A673 (cell line): ENCODE measurements around the gene ABI3BP. TPM values are rescaled to one million over a fixed set of nuclear protein-coding genes. Genes with fewer than 3 reads are reported as not detected.

Experiments
- BruUV-seq: library from RNA; stranded (reverse); fragments of 400-500 nt; replicated peaks from 2 replicates; lab custom pipeline; 2021; lab: Mats Ljungman, UMichigan
- CTCF ChIA-PET: fragments of 300-600 bp; sonication (Branson Sonifier 250); formaldehyde crosslinking; loops from one replicate; lab custom pipeline; 2022; ENCODE audit warnings: antibody characterized with exemption; lab: Charles Lee
- POLR2A ChIA-PET: fragments of 300-600 bp; sonication (Branson Sonifier 250); formaldehyde crosslinking; loops from one replicate; lab custom pipeline; 2022; ENCODE audit warnings: antibody characterized with exemption; ENCODE audit not compliant: low non-redundant PET; lab: Charles Lee
- DNase-seq: peaks from one replicate; pipeline ENCODE4 v3.0.0-alpha.2; 2015; ENCODE audit warnings: low spot score
- H3K27ac ChIP-seq: fragments of 200-600 bp; sonication (generic); 2 replicates; pipeline ENCODE4 v1.5.1; 2016; ENCODE audit warnings: mixed run types, low read depth, mild to moderate bottlenecking, mixed read lengths, antibody characterized with exemption, low read length; ENCODE audit not compliant: poor library complexity, severe bottlenecking
- H3K27me3 ChIP-seq: fragments of 200-600 bp; sonication (generic); replicated peaks from 2 replicates; pipeline ENCODE4 v1.6.1; 2017; ENCODE audit warnings: mixed run types, low read depth, mild to moderate bottlenecking, mixed read lengths, antibody characterized with exemption, low read length; ENCODE audit not compliant: insufficient read depth, poor library complexity
- H3K36me3 ChIP-seq: fragments of 200-600 bp; sonication (generic); 2 replicates; pipeline ENCODE4 v1.6.1; 2016; ENCODE audit warnings: mixed run types, mild to moderate bottlenecking, mixed read lengths, antibody characterized with exemption, low read length; ENCODE audit not compliant: insufficient read depth, poor library complexity, severe bottlenecking
- H3K4me1 ChIP-seq: fragments of 200-600 bp; sonication (generic); 2 replicates; pipeline ENCODE4 v1.6.1; 2017; ENCODE audit warnings: mixed run types, mild to moderate bottlenecking, mixed read lengths, antibody characterized with exemption, low read length; ENCODE audit not compliant: insufficient read depth, poor library complexity, severe bottlenecking
- H3K4me3 ChIP-seq: fragments of 200-600 bp; sonication (generic); 2 replicates; pipeline ENCODE4 v1.5.1; 2016; ENCODE audit warnings: low read depth, mixed run types, mild to moderate bottlenecking, mixed read lengths, low read length; ENCODE audit not compliant: poor library complexity, severe bottlenecking
- H3K9me3 ChIP-seq: fragments of 200-600 bp; sonication (generic); 2 replicates; pipeline ENCODE4 v1.6.1; 2016; ENCODE audit warnings: mixed run types, low read depth, mild to moderate bottlenecking, mixed read lengths, antibody characterized with exemption, low read length; ENCODE audit not compliant: poor library complexity, severe bottlenecking
- EZH2 ChIP-seq: fragments of 200-600 bp; sonication (generic); IDR thresholded peaks from 2 replicates; pipeline ENCODE4 v1.6.1; 2017; ENCODE audit warnings: borderline replicate concordance, low read depth, mild to moderate bottlenecking, mixed read lengths, antibody characterized with exemption, low read length; ENCODE audit not compliant: poor library complexity, severe bottlenecking
- intact Hi-C: fragments of 100-400 bp; cut with micrococcal nuclease; formaldehyde crosslinking; loops from one replicate; pipeline ENCODE4 v1.10.0; 2022; ENCODE audit not compliant: unreplicated experiment
- total RNA-seq: library from RNA; stranded (reverse); gene quantifications from 2 replicates; pipeline ENCODE4 v1.2.3, GENCODE V29; 2021
- TF ChIP-seq, protein P1 (sequence below): fragments of 300-800, 200-600 bp; sonication (generic); conservative IDR thresholded peaks from 2 replicates; pipeline ENCODE4 v1.5.1; 2017; ENCODE audit warnings: low read depth, mild to moderate bottlenecking, antibody characterized with exemption, low read length, moderate library complexity, mixed read lengths

ABI3BP gene
- total RNA-seq, 1 experiment from 2014 or later: 5.2 TPM

DNA sequence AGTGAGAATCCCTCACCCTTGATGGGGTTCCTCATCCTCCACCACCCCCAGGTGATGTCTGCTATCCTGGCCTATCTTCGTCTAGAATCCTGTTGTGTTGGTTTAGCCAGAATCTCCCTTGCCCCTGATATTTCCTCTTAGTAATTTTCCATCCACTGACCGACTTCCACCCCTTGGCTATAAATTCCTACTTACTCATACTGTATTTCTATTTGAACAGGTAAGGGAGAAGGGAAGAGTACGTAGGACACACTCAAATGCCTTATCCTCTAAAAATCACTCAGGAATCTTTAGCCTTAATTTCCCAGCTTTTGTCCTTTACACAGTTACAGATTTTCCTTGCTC is 284.6 kb downstream of the ABI3BP start:
- Histone ChIP-seq H3K27ac (peak overlapping the region; percentile 96), H3K4me1 (peaks cover 14% of the 10 kb centered on the region), H3K9me3 (no peaks in the 10 kb centered on the region), H3K36me3 (peaks cover 14% of the 10 kb centered on the region), H3K27me3 (no peaks in the 10 kb centered on the region), H3K4me3 (peak overlapping the region; percentile 63)
- no peak for DNase-seq
- TF ChIP-seq, protein P1, sequence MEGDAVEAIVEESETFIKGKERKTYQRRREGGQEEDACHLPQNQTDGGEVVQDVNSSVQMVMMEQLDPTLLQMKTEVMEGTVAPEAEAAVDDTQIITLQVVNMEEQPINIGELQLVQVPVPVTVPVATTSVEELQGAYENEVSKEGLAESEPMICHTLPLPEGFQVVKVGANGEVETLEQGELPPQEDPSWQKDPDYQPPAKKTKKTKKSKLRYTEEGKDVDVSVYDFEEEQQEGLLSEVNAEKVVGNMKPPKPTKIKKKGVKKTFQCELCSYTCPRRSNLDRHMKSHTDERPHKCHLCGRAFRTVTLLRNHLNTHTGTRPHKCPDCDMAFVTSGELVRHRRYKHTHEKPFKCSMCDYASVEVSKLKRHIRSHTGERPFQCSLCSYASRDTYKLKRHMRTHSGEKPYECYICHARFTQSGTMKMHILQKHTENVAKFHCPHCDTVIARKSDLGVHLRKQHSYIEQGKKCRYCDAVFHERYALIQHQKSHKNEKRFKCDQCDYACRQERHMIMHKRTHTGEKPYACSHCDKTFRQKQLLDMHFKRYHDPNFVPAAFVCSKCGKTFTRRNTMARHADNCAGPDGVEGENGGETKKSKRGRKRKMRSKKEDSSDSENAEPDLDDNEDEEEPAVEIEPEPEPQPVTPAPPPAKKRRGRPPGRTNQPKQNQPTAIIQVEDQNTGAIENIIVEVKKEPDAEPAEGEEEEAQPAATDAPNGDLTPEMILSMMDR: no peak
- no peak for TF ChIP-seq EZH2
- POLR2A ChIA-PET: interaction anchor here (0.7 kb wide), 1 partner anchor 119 kb away, joined by 5 read pairs; no protein-coding TSS in a partner anchor
- intact Hi-C loops: no loop called here
- BruUV-seq: TSS peak; percentile 99
- CTCF ChIA-PET: interaction anchor here (0.7 kb wide), 1 partner anchor 246 kb away, joined by 4 read pairs; no protein-coding TSS in a partner anchor

DNA sequence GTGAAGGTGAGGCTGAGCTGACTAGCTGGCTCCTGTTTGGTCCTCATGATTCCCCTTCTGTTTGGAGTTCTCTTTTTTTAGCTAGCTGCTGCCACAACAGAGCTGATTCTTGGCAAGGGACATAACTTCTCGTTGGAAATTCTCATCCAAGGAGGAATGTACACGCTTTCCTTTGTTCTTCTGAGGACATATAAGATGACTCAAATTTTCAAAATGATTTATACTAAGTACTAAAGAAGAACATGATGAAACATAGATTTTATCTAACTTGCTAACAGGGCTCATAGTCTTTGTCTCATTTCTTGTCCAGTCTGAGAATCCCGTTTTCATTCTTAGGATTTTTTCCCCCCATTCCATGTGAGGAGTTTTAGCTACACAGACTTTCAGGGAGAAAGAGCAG is 286.9 kb downstream of the ABI3BP start:
- peaks cover 2% of the 10 kb centered on the region for H3K36me3 ChIP-seq
- no peaks in the 10 kb centered on the region for H3K27me3 ChIP-seq
- H3K27ac ChIP-seq: no peak overlapping the region
- no peak for TF ChIP-seq EZH2
- TF ChIP-seq, protein P1: no peak
- DNase-seq: no peak
- POLR2A ChIA-PET: no interaction called here
- CTCF ChIA-PET: no interaction called here
- peaks cover 8% of the 10 kb centered on the region for H3K4me1 ChIP-seq
- intact Hi-C loops: no loop called here
- no peak overlapping the region for H3K4me3 ChIP-seq
- H3K9me3 ChIP-seq: no peaks in the 10 kb centered on the region
- no TSS peak for BruUV-seq

DNA sequence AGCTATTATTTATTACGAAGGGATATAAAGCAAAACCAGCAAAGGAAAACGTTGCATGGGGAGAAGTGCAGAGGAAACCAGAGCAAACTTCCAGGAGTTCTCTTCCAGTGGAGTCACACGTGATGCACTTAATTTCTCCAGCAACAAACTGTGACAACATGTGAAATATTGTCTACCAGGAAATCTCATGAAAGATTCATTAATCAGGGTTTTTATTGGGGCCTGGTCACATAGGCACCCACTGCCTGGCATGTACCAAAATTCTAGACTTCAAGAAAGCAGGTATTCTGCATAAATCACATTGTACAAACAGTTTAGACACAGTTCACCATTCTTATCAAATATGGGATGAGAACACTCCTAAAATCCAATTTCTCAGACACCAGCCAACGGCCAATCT is 289.4 kb downstream of the ABI3BP start:
- no peaks in the 10 kb centered on the region for H3K36me3 ChIP-seq
- ChIA-PET CTCF (no interaction called here), POLR2A (no interaction called here)
- TF ChIP-seq, protein P1: no peak
- no peak for TF ChIP-seq EZH2
- H3K27me3 ChIP-seq: no peaks in the 10 kb centered on the region
- H3K4me1 ChIP-seq: no peaks in the 10 kb centered on the region
- no TSS peak for BruUV-seq
- no peak overlapping the region for H3K27ac ChIP-seq
- H3K9me3 ChIP-seq: no peaks in the 10 kb centered on the region
- no peak for DNase-seq
- no peak overlapping the region for H3K4me3 ChIP-seq
- intact Hi-C loops: no loop called here
